Mesothelial cell of epicardium (in vitro differentiated cells): ENCODE measurements around the gene CPLX4. TPM values are rescaled to one million over a fixed set of nuclear protein-coding genes. Genes with fewer than 3 reads are reported as not detected.

Experiments used
- DNase-seq, 2 experiments: peaks; one replicate each; pipeline ENCODE4 v3.0.0; 2021; ENCODE audit warnings: low spot score in 2 of 2; ENCODE audit not compliant: unreplicated experiment in 2 of 2
- H3K27ac Mint-ChIP-seq: 2 replicates; pipeline ENCODE4 v1.8.0; 2021; ENCODE audit warnings: mixed read lengths
- H3K27me3 Mint-ChIP-seq: 2 replicates; pipeline ENCODE4 v1.8.0; 2021; ENCODE audit warnings: low read depth, mixed read lengths
- H3K36me3 Mint-ChIP-seq: 2 replicates; pipeline ENCODE4 v1.8.0; 2021; ENCODE audit warnings: mixed read lengths
- H3K4me1 Mint-ChIP-seq: 2 replicates; pipeline ENCODE4 v1.8.0; 2021; ENCODE audit warnings: mixed read lengths
- H3K4me3 Mint-ChIP-seq: 2 replicates; pipeline ENCODE4 v1.8.0; 2021; ENCODE audit warnings: mild to moderate bottlenecking, moderate library complexity, mixed read lengths
- H3K9me3 Mint-ChIP-seq: 2 replicates; pipeline ENCODE4 v1.8.0; 2021; ENCODE audit warnings: mixed read lengths
- total RNA-seq: library from RNA; stranded (reverse); gene quantifications from 3 replicates; pipeline ENCODE4 v1.2.1, GENCODE V29; 2021
- TF ChIP-seq, protein P1 (sequence below): fragments of 200-600 bp; sonication (generic); IDR thresholded peaks from one replicate; pipeline ENCODE4 v1.5.0; 2021; ENCODE audit warnings: antibody characterized with exemption; ENCODE audit not compliant: unreplicated experiment

Gene CPLX4
- total RNA-seq, 1 donor from 2014 or later, result not detected

- no peaks in the 10 kb centered on the region for H3K36me3 Mint-ChIP-seq
- DNase-seq, result no peak
- H3K4me1 Mint-ChIP-seq, result no peaks in the 10 kb centered on the region
- no peaks in the 10 kb centered on the region for H3K9me3 Mint-ChIP-seq
- peaks cover 76% of the 10 kb centered on the region for H3K27me3 Mint-ChIP-seq
- H3K4me3 Mint-ChIP-seq, result no peak overlapping the region
- TF ChIP-seq, protein P1, sequence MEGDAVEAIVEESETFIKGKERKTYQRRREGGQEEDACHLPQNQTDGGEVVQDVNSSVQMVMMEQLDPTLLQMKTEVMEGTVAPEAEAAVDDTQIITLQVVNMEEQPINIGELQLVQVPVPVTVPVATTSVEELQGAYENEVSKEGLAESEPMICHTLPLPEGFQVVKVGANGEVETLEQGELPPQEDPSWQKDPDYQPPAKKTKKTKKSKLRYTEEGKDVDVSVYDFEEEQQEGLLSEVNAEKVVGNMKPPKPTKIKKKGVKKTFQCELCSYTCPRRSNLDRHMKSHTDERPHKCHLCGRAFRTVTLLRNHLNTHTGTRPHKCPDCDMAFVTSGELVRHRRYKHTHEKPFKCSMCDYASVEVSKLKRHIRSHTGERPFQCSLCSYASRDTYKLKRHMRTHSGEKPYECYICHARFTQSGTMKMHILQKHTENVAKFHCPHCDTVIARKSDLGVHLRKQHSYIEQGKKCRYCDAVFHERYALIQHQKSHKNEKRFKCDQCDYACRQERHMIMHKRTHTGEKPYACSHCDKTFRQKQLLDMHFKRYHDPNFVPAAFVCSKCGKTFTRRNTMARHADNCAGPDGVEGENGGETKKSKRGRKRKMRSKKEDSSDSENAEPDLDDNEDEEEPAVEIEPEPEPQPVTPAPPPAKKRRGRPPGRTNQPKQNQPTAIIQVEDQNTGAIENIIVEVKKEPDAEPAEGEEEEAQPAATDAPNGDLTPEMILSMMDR, result no peak
- no peak overlapping the region for H3K27ac Mint-ChIP-seq
Measured at GRCh38 chr18:59301929-59302328, 16.5 kb downstream of the CPLX4 start.

GRCh38 chr18:59300676-59301285 is 17.7 kb downstream of the CPLX4 start:
- Mint-ChIP-seq H3K27ac (no peak overlapping the region), H3K27me3 (peaks cover 76% of the 10 kb centered on the region), H3K4me3 (no peak overlapping the region), H3K4me1 (no peaks in the 10 kb centered on the region), H3K36me3 (no peaks in the 10 kb centered on the region), H3K9me3 (no peaks in the 10 kb centered on the region)
- TF ChIP-seq, protein P1, result no peak
- DNase-seq, result no peak

GRCh38 chr18:59298871-59299270 is 19.6 kb downstream of the CPLX4 start:
- H3K27me3 Mint-ChIP-seq, result peaks cover 76% of the 10 kb centered on the region

GRCh38 chr18:59293317-59293716 is 25.1 kb downstream of the CPLX4 start:
- TF ChIP-seq, protein P1, result no peak
- H3K27me3 Mint-ChIP-seq, result peaks cover 79% of the 10 kb centered on the region
- no peak overlapping the region for H3K27ac Mint-ChIP-seq

More at GRCh38 chr18:59298871-59299270, 19.6 kb downstream of the CPLX4 start:
- Mint-ChIP-seq H3K4me3 (no peak overlapping the region), H3K36me3 (no peaks in the 10 kb centered on the region), H3K9me3 (no peaks in the 10 kb centered on the region), H3K27ac (no peak overlapping the region), H3K4me1 (no peaks in the 10 kb centered on the region)
- no peak for DNase-seq
- TF ChIP-seq, protein P1, result no peak

DNA sequence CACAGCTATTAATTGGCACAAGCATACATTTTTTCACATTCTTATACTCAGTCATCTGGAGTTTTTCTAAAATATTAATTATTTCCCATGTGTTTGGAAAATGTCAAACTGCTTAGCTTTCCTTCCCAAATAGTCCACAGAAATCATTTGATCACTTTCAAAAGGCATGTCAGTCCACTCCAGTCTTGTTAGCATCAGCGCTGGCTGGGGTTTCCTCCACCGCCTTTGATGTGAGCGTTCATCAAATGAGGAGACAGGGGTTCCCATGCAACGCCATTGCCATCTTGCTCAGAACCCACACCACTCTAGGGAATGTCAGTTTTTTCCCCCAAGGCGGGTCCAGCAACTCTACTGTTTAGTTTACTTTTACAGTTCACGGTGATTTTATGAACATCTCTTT is 32.1 kb downstream of the CPLX4 start:
- Mint-ChIP-seq H3K4me1 (no peaks in the 10 kb centered on the region), H3K9me3 (no peaks in the 10 kb centered on the region), H3K4me3 (no peak overlapping the region), H3K36me3 (no peaks in the 10 kb centered on the region), H3K27ac (no peak overlapping the region), H3K27me3 (peaks cover 75% of the 10 kb centered on the region)
- TF ChIP-seq, protein P1, result no peak
- DNase-seq, result no peak

More at GRCh38 chr18:59293317-59293716, 25.1 kb downstream of the CPLX4 start:
- no peaks in the 10 kb centered on the region for H3K9me3 Mint-ChIP-seq
- no peaks in the 10 kb centered on the region for H3K4me1 Mint-ChIP-seq
- H3K4me3 Mint-ChIP-seq, result no peak overlapping the region
- H3K36me3 Mint-ChIP-seq, result no peaks in the 10 kb centered on the region
- DNase-seq, result no peak

DNA sequence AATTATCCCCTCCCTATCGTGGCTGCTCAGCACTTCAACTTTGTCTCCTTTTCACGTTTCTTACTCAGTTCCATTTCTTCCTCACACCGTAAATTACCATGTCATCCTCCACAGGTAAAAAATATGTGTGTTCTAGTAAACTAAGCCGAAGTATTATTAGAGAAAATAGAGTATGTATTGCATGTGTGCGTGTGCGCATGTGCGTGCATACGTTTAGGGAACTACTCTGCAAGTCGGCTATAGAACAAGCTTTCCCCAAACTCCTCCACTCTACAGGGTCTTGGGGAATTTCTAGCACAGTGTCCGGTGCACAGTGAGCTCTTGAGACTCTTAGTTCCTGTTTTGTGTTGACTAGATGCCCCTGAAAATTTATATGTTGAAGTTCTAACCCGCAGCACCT is 36.1 kb downstream of the CPLX4 start:
- Mint-ChIP-seq H3K27me3 (peaks cover 96% of the 10 kb centered on the region), H3K36me3 (no peaks in the 10 kb centered on the region), H3K4me1 (no peaks in the 10 kb centered on the region), H3K9me3 (no peaks in the 10 kb centered on the region), H3K27ac (no peak overlapping the region), H3K4me3 (no peak overlapping the region)
- TF ChIP-seq, protein P1, result no peak
- no peak for DNase-seq
